CD4-positive, alpha-beta T cell treated with Interleukin-21 for 1 hour (primary cell): Measurements from ENCODE around the gene MYO9B.
A peak's percentile ranks its signal among the peaks of the same experiment; 100 is the strongest.

Experiments
- DNase-seq: peaks from one replicate; pipeline ENCODE4 v3.0.0-alpha.2; 2020

Gene MYO9B

GRCh38 chr19:17246681-17247425, 171.3 kb downstream of the MYO9B start:
- DNase-seq: no peak

- DNase-seq: no peak
Observed at GRCh38 chr19:17248011-17248776, 172.6 kb downstream of the MYO9B start.

- no peak for DNase-seq
Observed at GRCh38 chr19:17249887-17250548, 174.4 kb downstream of the MYO9B start.

GRCh38 chr19:17254636-17255035, 179.1 kb downstream of the MYO9B start:
- DNase-seq: no peak

- no peak for DNase-seq
Observed at GRCh38 chr19:17255150-17255621, 179.6 kb downstream of the MYO9B start.

- DNase-seq: no peak
Observed at GRCh38 chr19:17256130-17256529, 180.6 kb downstream of the MYO9B start.

GRCh38 chr19:17259118-17259780, 183.7 kb downstream of the MYO9B start:
- DNase-seq: no peak

GRCh38 chr19:17259934-17260333, 184.4 kb downstream of the MYO9B start:
- no peak for DNase-seq

- peak; percentile 91 for DNase-seq
Observed at GRCh38 chr19:17260842-17261325, 185.3 kb downstream of the MYO9B start.

GRCh38 chr19:17262557-17262956, 187.0 kb downstream of the MYO9B start:
- DNase-seq: no peak
